ENCODE data around the gene CHRD.

GRCh38 chr3:184381261-184382224 lies 1.7 kb downstream of the CHRD start:
- TF ChIP-seq, protein P1, sequence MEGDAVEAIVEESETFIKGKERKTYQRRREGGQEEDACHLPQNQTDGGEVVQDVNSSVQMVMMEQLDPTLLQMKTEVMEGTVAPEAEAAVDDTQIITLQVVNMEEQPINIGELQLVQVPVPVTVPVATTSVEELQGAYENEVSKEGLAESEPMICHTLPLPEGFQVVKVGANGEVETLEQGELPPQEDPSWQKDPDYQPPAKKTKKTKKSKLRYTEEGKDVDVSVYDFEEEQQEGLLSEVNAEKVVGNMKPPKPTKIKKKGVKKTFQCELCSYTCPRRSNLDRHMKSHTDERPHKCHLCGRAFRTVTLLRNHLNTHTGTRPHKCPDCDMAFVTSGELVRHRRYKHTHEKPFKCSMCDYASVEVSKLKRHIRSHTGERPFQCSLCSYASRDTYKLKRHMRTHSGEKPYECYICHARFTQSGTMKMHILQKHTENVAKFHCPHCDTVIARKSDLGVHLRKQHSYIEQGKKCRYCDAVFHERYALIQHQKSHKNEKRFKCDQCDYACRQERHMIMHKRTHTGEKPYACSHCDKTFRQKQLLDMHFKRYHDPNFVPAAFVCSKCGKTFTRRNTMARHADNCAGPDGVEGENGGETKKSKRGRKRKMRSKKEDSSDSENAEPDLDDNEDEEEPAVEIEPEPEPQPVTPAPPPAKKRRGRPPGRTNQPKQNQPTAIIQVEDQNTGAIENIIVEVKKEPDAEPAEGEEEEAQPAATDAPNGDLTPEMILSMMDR (IDR thresholded peaks at IDR 0.05 in 8 of 11, conservative IDR thresholded peaks at IDR 0.05 in 3 of 11) = no peak
- no peak for TF ChIP-seq POLR2A (IDR thresholded peaks at IDR 0.05)
- TF ChIP-seq POLR2AphosphoS5 (IDR thresholded peaks at IDR 0.05) = peak in 2 of 3 donors; percentile 26 to 59
